HG02840 (cell line): ENCODE measurements around the gene SORCS2.

Source experiments
- ATAC-seq: cut with Tn5 transposase; IDR thresholded peaks from one replicate; pipeline ENCODE4 v1.9.1; 2021; ENCODE audit warnings: mild to moderate bottlenecking, moderate library complexity, moderate number of reproducible peaks; ENCODE audit not compliant: unreplicated experiment, low FRiP score

Gene SORCS2

DNA sequence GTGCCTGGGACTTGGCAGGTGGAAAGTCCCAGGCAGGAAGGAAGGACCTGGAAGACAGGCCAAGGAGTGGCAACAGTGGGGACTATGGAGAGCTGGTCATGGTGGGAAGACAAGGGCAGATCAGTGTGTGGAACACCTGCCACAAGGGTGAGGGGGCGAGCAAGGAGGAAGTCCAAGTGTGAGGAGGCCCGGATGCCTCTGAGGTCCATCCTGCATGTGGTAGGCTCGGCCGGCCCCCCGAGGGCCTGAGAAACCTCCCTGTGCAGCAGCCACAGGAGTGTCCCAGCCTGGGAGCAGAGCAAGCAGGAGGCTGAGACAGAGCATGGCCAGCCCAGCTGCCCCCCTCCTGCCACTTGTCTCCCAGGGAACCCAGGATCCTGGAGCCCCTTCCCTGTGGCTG, 282.9 kb downstream of the SORCS2 start:
- ATAC-seq: no peak

DNA sequence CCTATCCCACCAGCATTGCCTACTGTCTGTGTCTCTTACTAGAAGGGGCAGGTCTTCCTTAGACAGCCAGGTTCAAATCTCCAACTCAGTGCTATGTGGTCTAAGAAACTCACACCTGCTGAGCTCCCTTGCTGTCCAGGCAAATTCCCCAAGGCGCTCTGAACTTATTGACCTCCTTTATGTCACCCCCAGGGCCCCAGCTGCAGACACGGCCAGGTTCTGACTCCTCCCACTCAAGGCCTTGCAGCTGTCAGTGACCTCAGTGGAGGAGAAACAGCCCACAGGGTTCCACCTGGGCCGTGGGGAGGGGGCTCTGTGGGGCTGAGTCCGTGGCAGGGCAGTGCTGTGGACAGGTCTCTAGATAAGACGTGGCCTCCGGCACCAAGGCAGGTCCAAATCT, 284.5 kb downstream of the SORCS2 start:
- no peak for ATAC-seq

DNA sequence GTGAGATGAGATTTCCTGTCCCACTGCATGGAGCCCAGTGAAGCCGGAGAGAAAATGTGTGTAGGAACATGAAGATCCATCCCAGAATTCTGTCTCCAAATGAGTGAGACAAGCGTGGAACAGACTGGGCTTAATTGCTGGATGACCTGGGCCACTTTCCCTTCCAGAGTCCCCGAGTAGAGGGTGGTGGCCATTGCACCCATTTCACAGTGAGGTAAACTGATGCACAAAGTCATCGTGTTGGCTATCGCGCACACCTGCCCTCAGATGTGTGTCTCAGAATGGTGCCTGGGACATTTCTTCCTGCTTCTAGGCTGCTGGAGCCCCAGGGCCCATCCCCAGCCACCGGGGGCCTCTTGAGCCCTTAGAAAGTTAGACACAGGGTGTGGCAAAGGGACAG, 285.4 kb downstream of the SORCS2 start:
- no peak for ATAC-seq

DNA sequence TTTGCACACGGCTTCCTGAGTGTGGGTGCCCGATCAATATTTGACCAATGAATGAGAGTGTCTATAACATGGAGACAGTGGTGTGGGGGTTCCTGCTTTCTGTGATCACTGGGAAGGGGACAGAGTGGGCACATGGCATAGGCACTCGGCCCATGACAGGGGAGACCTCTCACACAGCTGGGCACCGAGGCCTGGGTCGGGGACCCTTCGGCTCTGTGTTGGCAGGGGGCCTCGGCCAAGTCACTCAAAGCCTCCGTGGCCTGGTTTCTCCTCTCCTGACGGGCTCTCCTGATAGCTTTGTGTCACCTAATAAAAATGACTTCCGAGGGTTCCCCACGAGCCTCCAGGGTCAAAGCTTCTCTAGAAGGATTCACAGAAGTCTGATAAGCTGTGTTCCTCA, 286.3 kb downstream of the SORCS2 start:
- ATAC-seq: no peak

DNA sequence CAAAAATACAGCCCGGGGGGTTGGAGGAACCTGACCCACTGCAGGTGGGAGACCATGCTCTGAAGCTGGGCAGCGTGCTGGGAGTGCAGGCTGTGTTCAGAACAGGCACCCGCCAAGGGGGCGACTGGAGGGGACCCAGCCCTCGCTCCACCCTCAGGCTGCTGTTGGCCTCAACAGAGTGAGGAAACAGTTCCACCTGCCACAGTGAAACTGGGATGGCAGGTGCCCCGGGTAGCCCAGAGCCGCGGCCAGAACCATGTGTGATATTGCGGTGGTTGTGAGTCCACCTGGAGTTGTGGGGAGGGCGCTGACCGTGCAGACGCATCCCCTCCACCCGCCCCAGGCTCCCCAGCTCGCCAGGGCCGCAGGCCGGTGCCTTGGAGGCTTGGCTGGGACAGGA, 288.1 kb downstream of the SORCS2 start:
- no peak for ATAC-seq

DNA sequence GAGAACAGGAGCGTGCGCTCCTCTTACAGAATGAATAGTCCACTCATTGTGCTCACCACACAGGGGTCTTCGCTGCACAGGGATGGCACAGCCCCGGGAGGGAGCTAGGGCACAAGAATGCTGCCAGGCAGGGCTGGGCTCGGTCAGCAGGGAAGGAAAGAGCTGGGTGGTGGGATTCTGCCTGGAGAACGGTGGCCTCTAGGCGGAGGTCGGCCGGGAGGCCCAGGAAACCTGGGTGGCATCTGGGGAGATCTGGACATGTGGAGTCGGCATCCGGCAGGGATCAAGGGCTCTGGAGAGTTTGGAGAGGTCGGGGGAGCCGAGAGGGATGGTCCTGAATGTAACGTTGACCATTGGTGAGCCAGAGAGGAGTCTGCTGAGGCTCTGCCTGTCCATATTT, 288.9 kb downstream of the SORCS2 start:
- ATAC-seq: no peak

DNA sequence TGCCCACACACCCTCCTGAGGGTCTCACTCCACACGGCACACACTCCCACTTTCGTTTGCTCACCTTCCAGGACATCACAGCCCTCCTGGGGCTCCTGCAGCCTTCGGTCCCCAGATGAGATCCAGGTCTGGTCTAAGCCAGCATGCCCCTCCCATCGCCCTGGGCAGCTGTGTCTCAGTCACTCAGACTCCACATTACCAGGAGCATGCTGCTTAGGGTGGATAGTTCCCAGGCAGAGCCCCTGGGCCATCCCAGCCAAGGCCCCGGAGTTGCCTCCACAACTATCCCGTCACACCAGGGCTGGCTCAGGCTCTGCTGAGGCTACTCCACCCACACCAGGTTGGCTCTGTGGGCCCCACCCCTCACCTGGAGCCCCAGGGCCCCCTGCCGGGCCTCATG, 292.8 kb downstream of the SORCS2 start:
- no peak for ATAC-seq

DNA sequence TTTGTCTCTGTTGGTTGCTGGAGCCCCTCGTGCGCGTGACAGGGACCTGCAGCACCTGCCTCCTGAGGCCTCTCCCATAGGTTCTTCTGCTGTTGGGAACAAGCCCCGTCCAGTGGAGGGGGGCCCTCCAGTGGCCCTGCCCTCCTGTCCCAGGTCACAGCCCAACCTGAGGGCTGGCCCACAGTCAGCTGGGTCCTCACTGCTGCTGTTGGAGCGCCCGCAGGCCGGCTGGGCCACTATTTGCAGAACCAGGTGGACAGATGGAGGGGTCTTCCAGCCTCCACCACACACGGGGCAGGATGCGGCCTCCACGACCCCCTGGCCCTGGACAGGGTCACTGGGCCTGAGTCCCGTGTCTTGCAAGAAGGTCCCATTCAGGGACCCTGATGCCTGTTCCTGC, 293.8 kb downstream of the SORCS2 start:
- no peak for ATAC-seq

DNA sequence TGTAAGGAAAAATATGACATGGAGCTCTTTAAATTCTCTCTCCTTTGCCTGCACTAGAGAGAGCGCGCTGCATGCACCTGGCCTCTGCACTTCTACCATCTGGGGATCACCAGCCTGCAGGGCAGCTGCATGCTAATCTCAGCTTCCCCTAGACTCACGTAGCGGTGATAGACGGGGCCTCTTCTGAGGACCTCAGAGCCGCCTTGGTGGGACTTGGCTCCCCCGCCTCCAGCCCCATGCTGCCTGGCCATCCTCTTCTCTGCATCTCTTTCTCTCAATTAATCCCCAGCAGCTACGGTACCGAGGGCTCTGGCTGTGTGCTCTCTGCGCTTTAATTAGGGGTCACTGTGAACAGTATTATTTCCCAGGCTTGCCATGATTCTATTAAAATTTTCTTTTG, 295.2 kb downstream of the SORCS2 start:
- ATAC-seq: no peak

DNA sequence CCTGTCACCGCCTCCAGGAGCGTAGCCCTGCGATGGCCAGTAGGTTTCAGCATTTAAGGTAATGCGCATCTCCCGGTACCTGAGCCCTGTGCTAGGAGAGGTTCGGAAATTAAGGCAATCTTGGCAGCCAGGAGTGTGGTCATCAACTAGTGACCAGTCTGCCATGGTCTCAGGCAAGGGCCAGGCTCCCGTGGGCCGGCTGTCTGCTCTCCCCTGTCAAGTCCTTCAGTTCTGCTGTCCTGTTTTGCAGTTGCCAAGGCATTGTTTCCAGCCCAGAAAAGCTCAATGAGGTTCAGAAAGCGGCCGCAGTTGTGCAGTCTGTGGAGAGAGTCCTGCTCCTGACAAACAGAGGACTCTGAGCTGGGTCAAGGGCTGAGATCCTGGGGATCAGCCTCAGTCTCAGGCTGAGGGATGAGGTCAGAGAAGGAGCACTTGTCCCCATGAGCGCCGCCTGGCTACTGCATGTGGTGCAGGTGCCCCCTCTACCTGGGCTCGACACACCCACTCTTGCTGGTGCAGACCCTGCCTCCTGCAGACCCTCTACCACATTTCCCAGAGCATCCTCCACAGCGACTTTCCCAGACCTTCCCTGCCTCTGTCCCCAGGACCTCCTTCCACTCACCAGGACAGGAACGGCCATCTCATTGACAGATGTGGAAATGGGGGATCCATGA, 295.8 kb downstream of the SORCS2 start:
- no peak for ATAC-seq

DNA sequence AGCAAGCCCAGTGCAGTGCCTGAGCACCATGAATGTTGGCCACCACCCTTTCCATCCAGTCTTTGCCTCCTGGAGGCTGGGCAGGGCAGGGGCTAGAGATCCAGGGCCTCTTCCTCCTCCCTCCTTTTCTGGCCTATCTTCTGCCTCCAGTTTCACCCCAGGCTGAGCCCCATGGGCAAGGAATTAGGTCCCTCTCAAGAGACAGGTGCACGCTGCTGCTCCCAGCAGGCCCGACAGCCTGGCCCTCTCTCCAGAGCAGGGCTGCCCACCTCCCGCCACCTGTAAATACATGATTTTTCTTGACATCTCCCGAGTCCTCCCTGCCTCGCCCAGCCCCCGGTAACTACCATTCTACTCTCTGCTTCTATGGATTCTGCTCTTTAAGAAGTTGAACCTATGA, 299.6 kb downstream of the SORCS2 start:
- no peak for ATAC-seq

DNA sequence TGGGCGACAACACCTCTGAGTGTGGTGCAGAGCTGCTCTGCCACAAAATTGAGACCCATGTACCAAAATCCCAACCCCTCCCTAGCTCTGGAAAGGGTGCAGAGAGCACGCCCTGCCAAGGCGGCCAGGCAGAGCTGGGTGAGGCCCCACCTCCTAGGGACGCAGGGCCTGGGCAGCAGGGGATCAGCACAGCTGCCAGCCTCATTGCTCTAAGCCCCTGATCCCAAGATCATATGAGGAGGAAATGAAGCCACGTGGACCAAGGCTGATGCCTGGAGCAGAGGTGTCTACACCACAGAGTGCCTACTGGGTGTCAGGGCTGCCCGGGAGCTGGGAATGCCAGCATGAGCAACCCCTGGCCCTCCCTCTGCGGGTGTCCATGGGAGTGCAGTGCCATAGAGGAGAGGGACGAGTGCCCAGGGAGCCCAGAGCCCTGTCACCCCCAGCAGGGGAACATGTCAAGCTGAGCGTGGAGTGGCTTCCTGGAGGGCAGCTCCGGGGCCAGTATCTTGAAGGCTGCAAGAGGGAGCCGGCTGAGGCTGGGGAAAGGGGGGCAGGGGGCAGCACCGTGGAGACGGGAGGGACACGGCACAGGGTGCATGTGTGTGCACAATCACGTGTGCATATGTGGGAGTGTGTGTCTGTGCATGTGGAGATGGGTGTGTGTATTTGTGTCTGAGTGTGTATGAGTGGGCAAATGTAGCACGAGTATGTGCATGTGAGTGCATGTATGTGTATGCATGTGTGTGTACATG, 306.3 kb downstream of the SORCS2 start:
- ATAC-seq: no peak

DNA sequence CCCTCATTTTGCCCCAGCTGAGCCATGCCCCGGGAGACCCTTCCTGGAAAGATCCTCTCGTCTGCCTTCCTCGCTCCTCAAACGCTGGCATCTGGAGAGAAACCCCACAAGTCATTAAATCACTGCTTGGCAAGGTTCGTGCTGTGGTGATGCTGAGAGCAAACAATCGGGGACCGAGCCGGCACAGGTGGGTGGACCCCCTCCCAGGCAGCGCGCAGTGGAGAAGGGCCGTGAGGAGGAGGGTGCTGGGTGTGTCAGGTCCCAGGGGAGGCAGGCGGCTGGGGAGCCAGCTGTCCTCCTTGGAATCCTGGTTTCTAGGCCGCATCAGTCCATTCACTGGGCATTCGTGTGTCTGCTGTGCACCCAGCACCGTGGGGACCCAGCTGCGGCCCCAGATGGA, 307.3 kb downstream of the SORCS2 start:
- no peak for ATAC-seq

DNA sequence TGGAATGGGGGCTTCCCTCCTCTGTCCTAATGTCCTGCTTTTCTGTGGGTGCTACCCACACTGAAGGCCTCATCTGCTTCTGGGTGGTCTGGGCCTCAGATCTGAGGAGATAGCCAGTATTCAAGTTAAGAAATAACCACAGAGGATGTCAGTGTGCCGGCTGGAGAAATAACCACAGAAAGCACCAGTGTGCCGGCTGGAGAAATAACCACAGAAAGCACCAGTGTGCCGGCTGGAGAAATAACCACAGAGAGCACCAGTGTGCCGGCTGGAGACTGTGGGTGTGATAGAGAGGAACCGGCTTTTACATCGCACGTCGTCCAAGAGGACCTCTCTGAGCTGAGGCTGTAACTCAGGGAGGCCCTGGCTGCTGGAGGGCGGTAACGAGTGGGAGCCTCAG, 308.1 kb downstream of the SORCS2 start:
- ATAC-seq: no peak

DNA sequence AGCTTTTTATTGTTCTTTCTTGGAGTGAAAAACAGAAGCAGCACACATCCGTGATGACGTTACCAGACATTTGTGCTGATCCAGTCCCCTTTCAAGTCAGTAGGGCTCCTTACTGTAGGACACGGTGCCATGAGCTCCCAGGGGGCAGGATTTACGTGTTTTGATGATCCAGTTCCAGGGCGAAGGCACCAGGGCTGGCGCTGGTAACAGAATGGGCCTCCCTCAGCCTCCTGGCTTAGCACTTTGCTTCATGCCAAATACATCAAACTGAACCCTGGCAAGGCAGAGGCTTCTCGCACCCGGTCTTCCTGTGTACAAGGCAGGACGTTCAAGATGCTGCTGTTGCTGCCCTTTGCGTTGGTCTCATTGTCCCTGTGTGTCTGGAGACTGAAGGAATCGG, 309.0 kb downstream of the SORCS2 start:
- no peak for ATAC-seq

DNA sequence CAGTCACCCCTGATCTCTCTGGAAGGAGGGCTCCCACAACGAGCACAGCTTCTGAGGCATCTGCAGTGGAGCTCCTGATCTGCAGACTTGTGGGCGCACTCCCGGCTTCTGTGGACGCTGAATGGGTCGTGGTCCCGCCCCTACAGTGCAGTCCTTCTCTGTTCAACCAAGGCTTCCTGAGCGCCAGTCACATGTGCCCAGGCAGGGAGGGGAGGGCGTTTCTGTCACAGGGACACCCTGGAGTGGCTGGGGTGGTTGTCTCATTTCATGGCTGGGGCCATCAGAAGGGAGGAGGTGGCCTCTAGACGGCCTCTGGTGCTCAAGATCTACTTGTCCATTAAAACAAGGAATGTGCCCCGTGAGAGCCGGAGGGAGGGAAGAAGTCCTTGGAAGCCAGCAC, 309.5 kb downstream of the SORCS2 start:
- no peak for ATAC-seq

DNA sequence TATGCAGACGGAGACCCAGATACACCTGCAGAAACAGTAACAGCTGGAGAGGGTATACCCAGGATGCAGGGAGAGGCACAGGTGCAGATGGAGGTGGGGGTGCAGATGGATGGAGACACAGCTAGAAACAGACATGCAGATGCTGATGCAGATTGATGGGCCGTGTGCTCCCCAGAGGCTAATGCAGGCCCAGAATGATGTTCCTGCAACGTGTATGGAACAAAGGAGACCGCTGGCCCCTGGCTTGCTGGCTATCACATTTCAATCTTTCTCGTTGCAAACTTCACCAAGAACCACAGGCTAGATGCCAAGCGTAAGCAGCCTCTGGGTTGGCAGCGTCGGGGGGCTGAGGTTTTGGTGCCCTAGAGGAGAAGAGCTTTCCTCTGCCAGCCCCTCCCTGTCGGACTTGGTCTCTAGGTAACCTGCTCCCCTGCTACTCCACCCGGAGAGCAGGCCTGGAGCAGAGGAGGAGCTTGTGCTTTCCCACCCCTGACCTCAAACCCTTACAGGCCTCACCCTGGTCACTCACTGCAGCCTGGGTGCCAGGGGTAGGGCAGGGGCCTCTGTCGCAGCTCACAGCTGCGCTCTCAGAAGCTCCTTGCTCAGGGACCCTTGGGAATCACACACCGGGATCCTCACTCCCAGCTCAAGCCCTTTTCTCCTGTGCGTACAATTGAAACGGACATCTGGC, 311.4 kb downstream of the SORCS2 start:
- no peak for ATAC-seq

DNA sequence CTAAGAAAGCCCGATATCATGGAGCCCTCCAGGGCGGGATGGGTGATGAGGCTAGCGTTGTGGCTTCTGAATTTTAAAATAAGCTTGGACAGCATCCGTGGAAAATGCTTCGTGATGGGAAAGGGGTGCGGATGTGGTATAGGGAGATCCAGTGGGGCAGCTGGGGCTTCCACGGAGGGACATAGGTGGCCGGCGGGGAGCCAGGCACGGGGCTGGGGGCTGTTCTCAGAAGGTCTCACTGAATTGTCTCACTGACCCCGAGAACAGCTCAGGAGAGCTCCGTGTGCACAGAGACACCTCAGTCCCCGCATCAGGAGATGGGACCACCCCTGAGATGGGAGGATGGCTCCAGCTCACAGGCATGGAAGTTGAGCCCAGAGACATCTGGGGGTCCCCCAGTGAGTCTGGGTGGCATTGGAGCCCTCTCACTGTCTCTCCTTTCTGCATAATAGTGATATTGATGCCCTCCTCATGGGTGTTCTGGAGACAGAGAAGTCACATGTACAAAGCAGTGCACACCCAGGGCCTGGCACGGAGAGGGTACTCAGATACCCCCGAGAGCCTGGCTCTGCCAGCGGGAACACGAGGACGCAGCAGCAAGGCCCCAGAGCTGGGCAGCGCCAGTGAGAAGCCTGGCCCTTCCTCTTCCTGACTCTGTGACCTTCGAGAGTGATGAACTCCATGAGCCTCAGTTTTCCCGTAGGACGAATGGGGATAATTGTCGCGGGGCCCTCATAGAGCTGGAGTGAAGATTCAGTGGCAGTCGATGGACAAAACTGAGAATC, 313.0 kb downstream of the SORCS2 start:
- no peak for ATAC-seq

DNA sequence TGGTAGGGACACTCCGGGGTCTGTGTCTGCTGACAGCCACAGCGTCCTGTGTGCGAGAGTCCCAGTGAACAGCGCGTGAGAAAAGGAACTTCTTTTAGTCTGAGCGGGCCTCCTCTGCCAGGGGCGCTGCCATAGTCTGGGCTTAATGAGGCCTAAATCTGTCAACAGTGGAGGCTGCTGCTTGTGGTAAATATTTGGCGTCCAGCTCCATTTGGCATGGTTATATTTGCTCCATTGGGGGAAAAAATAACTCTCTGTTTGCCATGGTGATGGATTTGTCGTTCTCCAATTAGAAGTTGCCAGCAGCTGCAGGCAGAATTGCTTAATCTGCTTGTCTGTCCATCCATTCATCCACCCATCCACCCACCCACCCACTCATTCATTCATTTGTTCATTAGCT, 313.8 kb downstream of the SORCS2 start:
- ATAC-seq: no peak

DNA sequence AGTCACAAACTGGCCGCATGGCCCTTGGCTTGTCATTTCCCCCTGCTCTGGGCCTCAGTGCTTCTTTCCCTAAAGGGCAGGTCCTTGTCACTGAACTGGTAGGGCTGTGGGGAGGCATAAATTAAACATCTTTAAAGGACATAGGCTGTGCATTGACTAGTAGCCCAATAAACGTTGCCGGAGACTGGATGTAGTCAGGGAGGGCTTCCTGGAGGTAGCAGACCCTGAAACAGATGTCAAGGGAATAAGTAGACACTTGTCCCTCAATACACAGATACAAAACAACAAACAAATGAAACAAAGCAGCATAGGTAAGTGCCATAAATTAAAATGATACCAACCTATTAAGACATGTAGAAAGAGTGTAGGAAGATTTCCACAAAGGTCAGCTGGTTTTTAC, 314.2 kb downstream of the SORCS2 start:
- ATAC-seq: no peak

DNA sequence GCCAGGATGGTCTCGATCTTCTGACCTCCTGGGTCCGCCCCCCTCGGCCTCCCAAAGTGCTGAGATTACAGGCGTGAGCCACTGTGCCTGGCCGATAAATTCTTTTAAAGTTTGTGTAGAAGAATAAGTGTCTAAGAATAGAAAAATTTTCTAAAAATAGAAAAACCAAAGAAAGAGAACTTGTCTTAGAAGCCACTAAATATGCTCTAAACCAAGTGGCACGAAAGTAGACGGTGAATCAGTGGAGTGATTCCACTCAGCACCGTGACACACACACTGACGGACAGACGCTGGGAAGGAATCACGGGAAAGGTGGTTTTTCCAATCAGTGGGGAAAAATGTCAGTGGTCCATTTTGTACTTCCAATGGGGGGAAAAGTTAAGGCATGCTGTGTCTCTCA, 315.0 kb downstream of the SORCS2 start:
- ATAC-seq: no peak
